Smooth muscle cell of the brain vasculature (primary cell): ENCODE measurements around the gene ERV3-1.
"Not testable (repeated sequence)": the region's sequence is repeated elsewhere in the genome, so short reads cannot be mapped to it uniquely, and the experiment has no call there.

Experiments
- DNase-seq: peaks from one replicate; pipeline ENCODE4 v3.0.0-alpha.2; 2012; ENCODE audit warnings: low read depth, low spot score

ERV3-1 gene

GRCh38 chr7:65006094-65006992 is at the start of gene ERV3-1:
Gene ERV3-1 (minus strand): TSS chr7:65006687. CDS start chr7:64993026, 13,661 bp downstream.
- peak; percentile 81 for DNase-seq

- not testable (repeated sequence) for DNase-seq
Measured at GRCh38 chr7:65055786-65056185, 49.3 kb upstream of the ERV3-1 start.

GRCh38 chr7:65054466-65054994 is 48.0 kb upstream of the ERV3-1 start:
- not testable (repeated sequence) for DNase-seq

- not testable (repeated sequence) for DNase-seq
Measured at GRCh38 chr7:65051654-65052053, 45.2 kb upstream of the ERV3-1 start.

GRCh38 chr7:65051139-65051538 is 44.7 kb upstream of the ERV3-1 start:
- not testable (repeated sequence) for DNase-seq

GRCh38 chr7:65046329-65046728 is 39.8 kb upstream of the ERV3-1 start:
- DNase-seq, result not testable (repeated sequence)

- DNase-seq, result not testable (repeated sequence)
Measured at GRCh38 chr7:65045589-65045988, 39.1 kb upstream of the ERV3-1 start.

- DNase-seq, result not testable (repeated sequence)
Measured at GRCh38 chr7:65038767-65039166, 32.3 kb upstream of the ERV3-1 start.

- peak; percentile 85 for DNase-seq
Measured at GRCh38 chr7:65037740-65038688, 31.5 kb upstream of the ERV3-1 start.

GRCh38 chr7:65036526-65036925 is 30.0 kb upstream of the ERV3-1 start:
- DNase-seq, result not testable (repeated sequence)

GRCh38 chr7:65035469-65035868 is 29.0 kb upstream of the ERV3-1 start:
- not testable (repeated sequence) for DNase-seq

GRCh38 chr7:65034120-65034782 is 27.8 kb upstream of the ERV3-1 start:
- DNase-seq, result not testable (repeated sequence)

- DNase-seq, result not testable (repeated sequence)
Measured at GRCh38 chr7:65033391-65033790, 26.9 kb upstream of the ERV3-1 start.

- DNase-seq, result not testable (repeated sequence)
Measured at GRCh38 chr7:65025023-65025422, 18.5 kb upstream of the ERV3-1 start.

GRCh38 chr7:65020978-65021377 is 14.5 kb upstream of the ERV3-1 start:
- DNase-seq, result not testable (repeated sequence)

- DNase-seq, result not testable (repeated sequence)
Measured at GRCh38 chr7:65009881-65010280, 3.4 kb upstream of the ERV3-1 start.

- DNase-seq, result not testable (repeated sequence)
Measured at GRCh38 chr7:65009394-65009793, 2.9 kb upstream of the ERV3-1 start.

- not testable (repeated sequence) for DNase-seq
Measured at GRCh38 chr7:65007036-65007435, 549 bp upstream of the ERV3-1 start.

GRCh38 chr7:65004575-65004974 is 1.9 kb downstream of the ERV3-1 start:
- no peak for DNase-seq

GRCh38 chr7:65002972-65003585 is 3.4 kb downstream of the ERV3-1 start:
- DNase-seq, result no peak
